Neutrophil (primary cell): ENCODE measurements around the gene USP7.

Source experiments
- H3K27ac ChIP-seq: fragments of 200-600 bp; sonication (generic); 2 replicates; pipeline ENCODE4 v1.5.1; 2016; ENCODE audit warnings: mild to moderate bottlenecking, moderate library complexity
- H3K27me3 ChIP-seq: fragments of 200-600 bp; sonication (generic); 2 replicates; pipeline ENCODE4 v1.6.0; 2016; ENCODE audit warnings: mild to moderate bottlenecking
- H3K36me3 ChIP-seq: fragments of 200-600 bp; sonication (generic); 2 replicates; pipeline ENCODE4 v1.5.1; 2017
- H3K4me1 ChIP-seq, 2 experiments: fragments of 200-600 bp in 1 of 2; sonication (generic) in 1 of 2; 1 replicate in 1 of 2; 2 replicates in 1 of 2; pipeline versions ENCODE4 v1.5.1 to v1.6.1; 2013 to 2016; ENCODE audit warnings: low read depth in 1 of 2, low read length in 1 of 2, mild to moderate bottlenecking in 1 of 2, moderate library complexity in 1 of 2; ENCODE audit not compliant: control insufficient read depth in 1 of 2, insufficient read depth in 1 of 2
- H3K4me3 ChIP-seq, 2 experiments: fragments of 200-600 bp in 1 of 2; sonication (generic) in 1 of 2; 1 replicate in 1 of 2; 2 replicates in 1 of 2; pipeline ENCODE4 v1.5.1; 2013 to 2016; ENCODE audit warnings: low read depth in 1 of 2, low read length in 1 of 2, mild to moderate bottlenecking in 1 of 2, moderate library complexity in 1 of 2
- H3K9me3 ChIP-seq: fragments of 200-600 bp; sonication (generic); 2 replicates; pipeline ENCODE4 v1.5.1; 2016
- CTCF ChIP-seq: fragments of 200-600 bp; sonication (generic); IDR thresholded peaks from 2 replicates; pipeline ENCODE4 v1.5.1; 2016; ENCODE audit warnings: antibody characterized with exemption

USP7 gene

GRCh38 chr16:8852534-8852933, 111.2 kb downstream of the USP7 start:
- TF ChIP-seq CTCF = no peak
- no peaks in the 10 kb centered on the region for H3K9me3 ChIP-seq
- H3K27me3 ChIP-seq = no peaks in the 10 kb centered on the region
- H3K36me3 ChIP-seq = peaks cover 73% of the 10 kb centered on the region
- no peak overlapping the region for H3K27ac ChIP-seq
- H3K4me3 ChIP-seq = no peak overlapping the region
- peaks cover 23 to 27% of the 10 kb centered on the region in 2 experiments for H3K4me1 ChIP-seq

GRCh38 chr16:8851761-8852403, 111.8 kb downstream of the USP7 start:
- peaks cover 23 to 27% of the 10 kb centered on the region in 2 experiments for H3K4me1 ChIP-seq
- no peaks in the 10 kb centered on the region for H3K9me3 ChIP-seq
- TF ChIP-seq CTCF = no peak
- no peak overlapping the region for H3K27ac ChIP-seq
- peaks cover 77% of the 10 kb centered on the region for H3K36me3 ChIP-seq
- H3K27me3 ChIP-seq = no peaks in the 10 kb centered on the region
- H3K4me3 ChIP-seq = no peak overlapping the region

GRCh38 chr16:8850279-8850885, 113.3 kb downstream of the USP7 start:
- H3K36me3 ChIP-seq = peaks cover 63% of the 10 kb centered on the region
- H3K27ac ChIP-seq = peak overlapping the region; percentile 79
- no peak for TF ChIP-seq CTCF
- H3K4me3 ChIP-seq = peak overlapping the region in 1 of 2 experiments; percentile 39
- peaks cover 23 to 27% of the 10 kb centered on the region in 2 experiments for H3K4me1 ChIP-seq
- no peaks in the 10 kb centered on the region for H3K27me3 ChIP-seq
- no peaks in the 10 kb centered on the region for H3K9me3 ChIP-seq

GRCh38 chr16:8849411-8850011, 114.2 kb downstream of the USP7 start:
- H3K36me3 ChIP-seq = peaks cover 54% of the 10 kb centered on the region

GRCh38 chr16:8848939-8849391, 114.7 kb downstream of the USP7 start:
- peak overlapping the region; percentile 79 for H3K27ac ChIP-seq

More at GRCh38 chr16:8849411-8850011, 114.2 kb downstream of the USP7 start:
- Histone ChIP-seq H3K4me3 (no peak overlapping the region), H3K27me3 (no peaks in the 10 kb centered on the region), H3K9me3 (no peaks in the 10 kb centered on the region), H3K4me1 (peaks cover 23 to 27% of the 10 kb centered on the region in 2 experiments), H3K27ac (peak overlapping the region; percentile 79)
- TF ChIP-seq CTCF = no peak

More at GRCh38 chr16:8848939-8849391, 114.7 kb downstream of the USP7 start:
- Histone ChIP-seq H3K36me3 (peaks cover 49% of the 10 kb centered on the region), H3K27me3 (no peaks in the 10 kb centered on the region), H3K4me1 (peaks cover 23 to 27% of the 10 kb centered on the region in 2 experiments), H3K4me3 (no peak overlapping the region), H3K9me3 (no peaks in the 10 kb centered on the region)
- TF ChIP-seq CTCF = no peak
